T-helper 2 cell treated with Interferon-gamma antibody and Interleukin-4, amounts not matched to agents 100 ng/mL and 5 ng/mL, for 36 hours (primary cell): ENCODE measurements around the gene NRG3. TPM values are rescaled to one million over a fixed set of nuclear protein-coding genes. Genes with fewer than 3 reads are reported as not detected.
"Not testable (repeated sequence)": the region's sequence is repeated elsewhere in the genome, so short reads cannot be mapped to it uniquely, and the experiment has no call there.

Experiments used
- intact Hi-C: fragments of 100-400 bp; cut with micrococcal nuclease; formaldehyde crosslinking; loops from one replicate; pipeline ENCODE4 v1.15.1; 2023
- total RNA-seq: library from RNA; stranded (reverse); gene quantifications from 2 replicates; pipeline ENCODE4 v1.2.3, GENCODE V29; 2022

The NRG3 gene
- total RNA-seq, 1 donor from 2014 or later: not detected

- intact Hi-C loops: no loop called here
Measured at GRCh38 chr10:82889728-82890127, 1014.7 kb downstream of the NRG3 start.

GRCh38 chr10:82890573-82890972 lies 1015.6 kb downstream of the NRG3 start:
- intact Hi-C loops: no loop called here

- intact Hi-C loops: no loop called here
Measured at GRCh38 chr10:82908096-82908495, 1033.1 kb downstream of the NRG3 start.

GRCh38 chr10:82908751-82909150 lies 1033.8 kb downstream of the NRG3 start:
- intact Hi-C loops: no loop called here

- intact Hi-C loops: no loop called here
Measured at GRCh38 chr10:82910301-82910700, 1035.3 kb downstream of the NRG3 start.

- intact Hi-C loops: no loop called here
Measured at GRCh38 chr10:82914655-82915136, 1039.7 kb downstream of the NRG3 start.

- intact Hi-C loops: no loop called here
Measured at GRCh38 chr10:82916941-82917340, 1041.9 kb downstream of the NRG3 start.

- intact Hi-C loops: no loop called here
Measured at GRCh38 chr10:82918022-82918421, 1043.0 kb downstream of the NRG3 start.

- intact Hi-C loops: no loop called here
Measured at GRCh38 chr10:82922046-82922445, 1047.1 kb downstream of the NRG3 start.

- intact Hi-C loops: no loop called here
Measured at GRCh38 chr10:82922755-82923154, 1047.8 kb downstream of the NRG3 start.

GRCh38 chr10:82924711-82925110 lies 1049.7 kb downstream of the NRG3 start:
- intact Hi-C loops: no loop called here

GRCh38 chr10:82925547-82925946 lies 1050.6 kb downstream of the NRG3 start:
- intact Hi-C loops: no loop called here

- intact Hi-C loops: no loop called here
Measured at GRCh38 chr10:82932451-82932850, 1057.5 kb downstream of the NRG3 start.

GRCh38 chr10:82934429-82934828 lies 1059.4 kb downstream of the NRG3 start:
- intact Hi-C loops: no loop called here

GRCh38 chr10:82934947-82935346 lies 1060.0 kb downstream of the NRG3 start:
- intact Hi-C loops: no loop called here

- intact Hi-C loops: no loop called here
Measured at GRCh38 chr10:82938331-82938730, 1063.3 kb downstream of the NRG3 start.

GRCh38 chr10:82942286-82943099 lies 1067.5 kb downstream of the NRG3 start:
- intact Hi-C loops: no loop called here

- intact Hi-C loops: no loop called here
Measured at GRCh38 chr10:82943142-82943541, 1068.1 kb downstream of the NRG3 start.

GRCh38 chr10:82949816-82950575 lies 1075.0 kb downstream of the NRG3 start:
- intact Hi-C loops: no loop called here

- intact Hi-C loops: no loop called here
Measured at GRCh38 chr10:82953331-82953730, 1078.3 kb downstream of the NRG3 start.

- intact Hi-C loops: no loop called here
Measured at GRCh38 chr10:82953909-82954308, 1078.9 kb downstream of the NRG3 start.

- intact Hi-C loops: not testable (repeated sequence)
Measured at GRCh38 chr10:82960421-82961060, 1085.5 kb downstream of the NRG3 start.
